ENCODE measurements around the gene PDE2A. TPM values are rescaled to one million over a fixed set of nuclear protein-coding genes. Genes with fewer than 3 reads are reported as not detected.

PDE2A gene
- total RNA-seq, 2 donors from 2014 or later: 3.7 to 13.3 TPM

GRCh38 chr11:72647882-72648281, 26.3 kb downstream of the PDE2A start:
- TF ChIP-seq, protein P1, sequence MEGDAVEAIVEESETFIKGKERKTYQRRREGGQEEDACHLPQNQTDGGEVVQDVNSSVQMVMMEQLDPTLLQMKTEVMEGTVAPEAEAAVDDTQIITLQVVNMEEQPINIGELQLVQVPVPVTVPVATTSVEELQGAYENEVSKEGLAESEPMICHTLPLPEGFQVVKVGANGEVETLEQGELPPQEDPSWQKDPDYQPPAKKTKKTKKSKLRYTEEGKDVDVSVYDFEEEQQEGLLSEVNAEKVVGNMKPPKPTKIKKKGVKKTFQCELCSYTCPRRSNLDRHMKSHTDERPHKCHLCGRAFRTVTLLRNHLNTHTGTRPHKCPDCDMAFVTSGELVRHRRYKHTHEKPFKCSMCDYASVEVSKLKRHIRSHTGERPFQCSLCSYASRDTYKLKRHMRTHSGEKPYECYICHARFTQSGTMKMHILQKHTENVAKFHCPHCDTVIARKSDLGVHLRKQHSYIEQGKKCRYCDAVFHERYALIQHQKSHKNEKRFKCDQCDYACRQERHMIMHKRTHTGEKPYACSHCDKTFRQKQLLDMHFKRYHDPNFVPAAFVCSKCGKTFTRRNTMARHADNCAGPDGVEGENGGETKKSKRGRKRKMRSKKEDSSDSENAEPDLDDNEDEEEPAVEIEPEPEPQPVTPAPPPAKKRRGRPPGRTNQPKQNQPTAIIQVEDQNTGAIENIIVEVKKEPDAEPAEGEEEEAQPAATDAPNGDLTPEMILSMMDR (conservative IDR thresholded peaks at IDR 0.05): no peak
- H3K4me3 ChIP-seq (ENCODE audit: low read length): no peak overlapping the region
- H3K9ac ChIP-seq (ENCODE audit: extremely low read depth, low read length, poor library complexity, severe bottlenecking): no peak overlapping the region
- Mint-ChIP-seq H3K36me3 (ENCODE audit: low read depth) (no peaks in the 10 kb centered on the region), H3K9me3 (no peaks in the 10 kb centered on the region), H3K4me3 (no peak overlapping the region), H3K27ac (no peak overlapping the region), H3K4me1 (no peaks in the 10 kb centered on the region), H3K27me3 (ENCODE audit: insufficient read depth) (peaks cover 9% of the 10 kb centered on the region)
- no peak overlapping the region for H3K27ac ChIP-seq (ENCODE audit: low read depth, low read length)
- WGBS, 2 experiments (ENCODE audit: insufficient coverage in 1 of 2, insufficient read length in 1 of 2): 89 to 91% methylated on average over 4 of the region's 4 CpGs
- no peaks in the 10 kb centered on the region for H3K9me3 ChIP-seq (ENCODE audit: control insufficient read depth, low read length)
- H3K4me1 ChIP-seq (ENCODE audit: control insufficient read depth, insufficient read depth, low read length): peaks cover under 1% of the 10 kb centered on the region
- no peaks in the 10 kb centered on the region for H3K36me3 ChIP-seq (ENCODE audit: control insufficient read depth, insufficient read depth, low read length)
- peaks cover 7% of the 10 kb centered on the region for H3K27me3 ChIP-seq (ENCODE audit: control insufficient read depth, insufficient read depth, low read length, poor library complexity, severe bottlenecking)
- no peak for DNase-seq

- no peaks in the 10 kb centered on the region for H3K4me1 Mint-ChIP-seq
- WGBS, 2 experiments (ENCODE audit: insufficient coverage in 1 of 2, insufficient read length in 1 of 2): 85 to 92% methylated on average over 2 of the region's 2 CpGs
Measured at GRCh38 chr11:72646472-72646871, 27.8 kb downstream of the PDE2A start.

GRCh38 chr11:72646024-72646423, 28.2 kb downstream of the PDE2A start:
- no peaks in the 10 kb centered on the region for H3K4me1 ChIP-seq (ENCODE audit: control insufficient read depth, insufficient read depth, low read length)
- no peak overlapping the region for H3K9ac ChIP-seq (ENCODE audit: extremely low read depth, low read length, poor library complexity, severe bottlenecking)
- DNase-seq: no peak
- H3K27ac ChIP-seq (ENCODE audit: low read depth, low read length): no peak overlapping the region
- H3K4me3 ChIP-seq (ENCODE audit: low read length): no peak overlapping the region
- Mint-ChIP-seq H3K36me3 (ENCODE audit: low read depth) (no peaks in the 10 kb centered on the region), H3K9me3 (no peaks in the 10 kb centered on the region), H3K27ac (no peak overlapping the region), H3K4me3 (no peak overlapping the region), H3K27me3 (ENCODE audit: insufficient read depth) (peaks cover 12% of the 10 kb centered on the region), H3K4me1 (no peaks in the 10 kb centered on the region)
- WGBS, 2 experiments (ENCODE audit: insufficient coverage in 1 of 2, insufficient read length in 1 of 2): 85 to 90% methylated on average over 3 of the region's 3 CpGs
- TF ChIP-seq, protein P1 (conservative IDR thresholded peaks at IDR 0.05): no peak
- peaks cover 19% of the 10 kb centered on the region for H3K27me3 ChIP-seq (ENCODE audit: control insufficient read depth, insufficient read depth, low read length, poor library complexity, severe bottlenecking)
- H3K9me3 ChIP-seq (ENCODE audit: control insufficient read depth, low read length): no peaks in the 10 kb centered on the region
- H3K36me3 ChIP-seq (ENCODE audit: control insufficient read depth, insufficient read depth, low read length): no peaks in the 10 kb centered on the region

More at GRCh38 chr11:72646472-72646871, 27.8 kb downstream of the PDE2A start:
- H3K9me3 Mint-ChIP-seq: no peaks in the 10 kb centered on the region
- TF ChIP-seq, protein P1 (conservative IDR thresholded peaks at IDR 0.05): no peak
- H3K27ac Mint-ChIP-seq: no peak overlapping the region
- H3K9ac ChIP-seq (ENCODE audit: extremely low read depth, low read length, poor library complexity, severe bottlenecking): no peak overlapping the region
- peaks cover 12% of the 10 kb centered on the region for H3K27me3 Mint-ChIP-seq (ENCODE audit: insufficient read depth)
- no peaks in the 10 kb centered on the region for H3K36me3 Mint-ChIP-seq (ENCODE audit: low read depth)
- no peaks in the 10 kb centered on the region for H3K4me1 ChIP-seq (ENCODE audit: control insufficient read depth, insufficient read depth, low read length)
- no peak overlapping the region for H3K4me3 ChIP-seq (ENCODE audit: low read length)
- H3K36me3 ChIP-seq (ENCODE audit: control insufficient read depth, insufficient read depth, low read length): no peaks in the 10 kb centered on the region
- peaks cover 14% of the 10 kb centered on the region for H3K27me3 ChIP-seq (ENCODE audit: control insufficient read depth, insufficient read depth, low read length, poor library complexity, severe bottlenecking)
- DNase-seq: no peak
- H3K4me3 Mint-ChIP-seq: no peak overlapping the region
- no peak overlapping the region for H3K27ac ChIP-seq (ENCODE audit: low read depth, low read length)
- no peaks in the 10 kb centered on the region for H3K9me3 ChIP-seq (ENCODE audit: control insufficient read depth, low read length)

All from endodermal cell (in vitro differentiated cells).